OCI-LY1 (cell line): ENCODE data around the gene COLGALT1.
"Not testable (repeated sequence)": the region's sequence is repeated elsewhere in the genome, so short reads cannot be mapped to it uniquely, and the experiment has no call there.

Experiments used
- H2AFZ ChIP-seq: fragments of 200-600 bp; sonication (generic), shearing (Covaris generic); 2 replicates; pipeline ENCODE4 v1.6.0; 2014; ENCODE audit warnings: antibody characterized with exemption, mild to moderate bottlenecking, low read length
- H3F3A ChIP-seq: fragments of 200-600 bp; sonication (generic), shearing (Covaris generic); 2 replicates; pipeline ENCODE4 v1.6.0; 2014; ENCODE audit warnings: mild to moderate bottlenecking, antibody characterized with exemption, low read length, moderate library complexity; ENCODE audit not compliant: insufficient read depth
- H3K27ac ChIP-seq: fragments of 200-600 bp; sonication (generic); 2 replicates; pipeline ENCODE4 v1.5.1; 2014; ENCODE audit warnings: low read length, mixed run types, mild to moderate bottlenecking, low read depth; ENCODE audit not compliant: poor library complexity, severe bottlenecking
- H3K27me3 ChIP-seq: fragments of 200-600 bp; sonication (generic); 2 replicates; pipeline ENCODE4 v1.6.0; 2014; ENCODE audit warnings: antibody characterized with exemption, mild to moderate bottlenecking, low read length, moderate library complexity; ENCODE audit not compliant: insufficient read depth
- H3K36me3 ChIP-seq: fragments of 200-600 bp; sonication (generic); 2 replicates; pipeline ENCODE4 v1.6.1; 2014; ENCODE audit warnings: mild to moderate bottlenecking, antibody characterized with exemption, low read length, moderate library complexity, mixed read lengths; ENCODE audit not compliant: insufficient read depth
- H3K4me1 ChIP-seq: fragments of 200-600 bp; sonication (generic); 2 replicates; pipeline ENCODE4 v1.5.1; 2014; ENCODE audit warnings: mild to moderate bottlenecking, low read length, moderate library complexity; ENCODE audit not compliant: insufficient read depth, severe bottlenecking
- H3K4me2 ChIP-seq: fragments of 200-600 bp; sonication (generic), shearing (Covaris generic); 2 replicates; pipeline ENCODE4 v1.6.1; 2014; ENCODE audit warnings: low read length
- H3K4me3 ChIP-seq: fragments of 200-600 bp; sonication (generic); 2 replicates; pipeline ENCODE4 v1.5.1; 2014; ENCODE audit warnings: low read length, low read depth, mild to moderate bottlenecking, mixed read lengths; ENCODE audit not compliant: poor library complexity, severe bottlenecking
- H3K79me2 ChIP-seq: fragments of 200-600 bp; shearing (Covaris generic); 2 replicates; pipeline ENCODE4 v1.6.1; 2016; ENCODE audit warnings: mixed run types, low read length, mixed read lengths; ENCODE audit not compliant: insufficient read depth
- H3K9ac ChIP-seq: fragments of 200-600 bp; sonication (generic), shearing (Covaris generic); 2 replicates; pipeline ENCODE4 v1.6.1; 2014; ENCODE audit warnings: mild to moderate bottlenecking, low read length, mixed read lengths
- H3K9me2 ChIP-seq: fragments of 200-600 bp; sonication (generic), shearing (Covaris generic); 2 replicates; pipeline ENCODE4 v1.6.1; 2014; ENCODE audit warnings: low read depth, mild to moderate bottlenecking, low read length, mixed read lengths
- H3K9me3 ChIP-seq: fragments of 200-600 bp; shearing (Covaris generic); 2 replicates; pipeline ENCODE4 v1.6.1; 2014; ENCODE audit warnings: low read length, mixed read lengths
- H4K20me1 ChIP-seq: fragments of 200-600 bp; sonication (generic), shearing (Covaris generic); 2 replicates; pipeline ENCODE4 v1.6.0; 2016; ENCODE audit warnings: mild to moderate bottlenecking, low read length; ENCODE audit not compliant: insufficient read depth
- EZH2 ChIP-seq: fragments of 200-600 bp; sonication (generic), shearing (Covaris generic); IDR thresholded peaks from 2 replicates; pipeline ENCODE4 v1.8.0; 2017; ENCODE audit warnings: borderline replicate concordance, mixed run types, mild to moderate bottlenecking, antibody characterized with exemption, low read length, moderate library complexity, mixed read lengths
- TF ChIP-seq, protein P1 (sequence below): fragments of 200-600 bp; sonication (generic), shearing (Covaris generic); IDR thresholded peaks from 2 replicates; pipeline ENCODE4 v1.5.1; 2017; ENCODE audit warnings: mild to moderate bottlenecking, antibody characterized with exemption, low read length, moderate library complexity, mixed read lengths

COLGALT1 gene

DNA sequence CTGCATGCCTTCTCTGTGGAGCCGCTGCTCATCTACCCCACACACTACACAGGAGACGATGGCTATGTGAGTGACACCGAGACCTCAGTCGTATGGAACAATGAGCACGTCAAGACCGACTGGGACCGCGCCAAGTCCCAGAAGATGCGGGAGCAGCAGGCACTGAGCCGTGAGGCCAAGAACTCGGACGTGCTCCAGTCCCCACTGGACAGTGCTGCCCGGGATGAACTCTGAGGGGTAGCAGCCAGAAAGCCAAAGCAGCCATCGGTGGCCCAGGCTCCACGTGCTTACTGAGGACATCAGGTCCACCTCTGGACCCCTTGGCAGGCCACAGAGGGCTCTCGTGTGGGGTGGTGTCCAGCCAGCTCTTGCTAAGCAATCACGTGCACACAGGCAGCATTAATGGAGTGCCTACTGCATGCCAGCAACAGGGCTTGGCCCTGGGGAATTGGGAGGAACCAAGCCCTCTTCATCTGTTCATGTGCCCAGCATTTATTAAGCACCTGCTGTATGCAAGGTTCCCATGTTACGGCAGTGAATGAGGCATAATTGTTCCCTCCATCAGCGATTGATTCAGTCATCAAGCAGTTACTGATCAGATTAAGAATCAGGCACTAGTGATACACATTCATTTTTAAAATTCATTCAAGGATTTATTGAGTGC lies 25.9 kb downstream of the COLGALT1 start:
- Histone ChIP-seq H3K9ac (no peak overlapping the region), H3K4me1 (no peaks in the 10 kb centered on the region), H3K79me2 (no peaks in the 10 kb centered on the region), H2AFZ (no peak overlapping the region), H3K27ac (no peak overlapping the region), H3K27me3 (no peaks in the 10 kb centered on the region), H3K4me2 (no peak overlapping the region), H3K9me2 (no peaks in the 10 kb centered on the region), H3K36me3 (peaks cover 43% of the 10 kb centered on the region), H3F3A (no peaks in the 10 kb centered on the region), H3K9me3 (no peaks in the 10 kb centered on the region), H3K4me3 (no peak overlapping the region), H4K20me1 (no peaks in the 10 kb centered on the region)
- TF ChIP-seq, protein P1, sequence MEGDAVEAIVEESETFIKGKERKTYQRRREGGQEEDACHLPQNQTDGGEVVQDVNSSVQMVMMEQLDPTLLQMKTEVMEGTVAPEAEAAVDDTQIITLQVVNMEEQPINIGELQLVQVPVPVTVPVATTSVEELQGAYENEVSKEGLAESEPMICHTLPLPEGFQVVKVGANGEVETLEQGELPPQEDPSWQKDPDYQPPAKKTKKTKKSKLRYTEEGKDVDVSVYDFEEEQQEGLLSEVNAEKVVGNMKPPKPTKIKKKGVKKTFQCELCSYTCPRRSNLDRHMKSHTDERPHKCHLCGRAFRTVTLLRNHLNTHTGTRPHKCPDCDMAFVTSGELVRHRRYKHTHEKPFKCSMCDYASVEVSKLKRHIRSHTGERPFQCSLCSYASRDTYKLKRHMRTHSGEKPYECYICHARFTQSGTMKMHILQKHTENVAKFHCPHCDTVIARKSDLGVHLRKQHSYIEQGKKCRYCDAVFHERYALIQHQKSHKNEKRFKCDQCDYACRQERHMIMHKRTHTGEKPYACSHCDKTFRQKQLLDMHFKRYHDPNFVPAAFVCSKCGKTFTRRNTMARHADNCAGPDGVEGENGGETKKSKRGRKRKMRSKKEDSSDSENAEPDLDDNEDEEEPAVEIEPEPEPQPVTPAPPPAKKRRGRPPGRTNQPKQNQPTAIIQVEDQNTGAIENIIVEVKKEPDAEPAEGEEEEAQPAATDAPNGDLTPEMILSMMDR: no peak
- no peak for TF ChIP-seq EZH2

DNA sequence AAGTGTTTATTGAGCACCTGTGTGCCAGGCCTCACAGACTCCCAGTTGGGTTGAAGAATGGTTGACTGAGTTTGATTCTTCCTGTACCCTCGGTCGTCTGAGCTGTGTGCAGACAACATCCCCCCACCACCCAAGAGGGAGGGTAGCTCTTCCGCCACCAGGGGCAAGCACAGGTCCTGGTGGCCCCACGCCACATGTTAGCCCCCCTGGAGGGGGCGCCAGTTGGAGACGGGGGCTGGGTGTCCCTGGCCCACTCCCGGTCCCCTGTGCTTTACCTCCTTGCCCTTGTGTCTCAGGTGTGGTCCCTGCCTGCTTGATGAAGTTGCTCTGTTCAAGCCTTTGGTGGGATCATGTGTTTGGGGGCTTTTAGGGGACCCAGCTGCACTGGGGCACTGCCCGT lies 27.2 kb downstream of the COLGALT1 start:
- no peaks in the 10 kb centered on the region for H4K20me1 ChIP-seq
- peaks cover 41% of the 10 kb centered on the region for H3K36me3 ChIP-seq
- H3F3A ChIP-seq: no peaks in the 10 kb centered on the region
- H3K4me2 ChIP-seq: no peak overlapping the region
- no peaks in the 10 kb centered on the region for H3K4me1 ChIP-seq
- no peaks in the 10 kb centered on the region for H3K27me3 ChIP-seq
- H3K9ac ChIP-seq: no peak overlapping the region
- no peaks in the 10 kb centered on the region for H3K9me3 ChIP-seq
- no peak for TF ChIP-seq EZH2
- H3K4me3 ChIP-seq: no peak overlapping the region
- no peaks in the 10 kb centered on the region for H3K9me2 ChIP-seq
- H3K79me2 ChIP-seq: no peaks in the 10 kb centered on the region
- no peak overlapping the region for H3K27ac ChIP-seq
- H2AFZ ChIP-seq: no peak overlapping the region

DNA sequence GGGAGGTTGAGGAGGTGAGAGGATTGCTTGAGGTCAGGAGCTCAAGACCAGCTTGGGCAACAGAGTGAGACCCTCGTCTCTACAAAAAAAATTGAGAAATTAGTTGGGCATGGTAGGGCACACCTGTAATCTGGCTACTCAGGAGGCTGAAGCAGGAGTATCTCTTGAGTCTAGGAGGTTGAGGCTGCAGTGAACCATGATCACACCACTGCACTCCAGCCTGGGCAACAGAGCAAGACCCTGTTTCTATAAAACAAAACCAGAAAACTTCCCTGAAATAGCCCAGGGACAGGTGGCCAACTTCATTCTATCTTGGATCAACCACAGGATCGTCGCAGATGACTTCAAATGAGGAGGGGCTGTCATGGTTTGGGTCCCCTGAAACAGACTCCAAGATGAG lies 28.7 kb downstream of the COLGALT1 start:
- Histone ChIP-seq H4K20me1 (no peaks in the 10 kb centered on the region), H3K9me3 (no peaks in the 10 kb centered on the region), H2AFZ (no peak overlapping the region), H3K36me3 (peaks cover 31% of the 10 kb centered on the region), H3K4me3 (no peak overlapping the region), H3K9ac (no peak overlapping the region), H3K4me2 (no peak overlapping the region), H3K27me3 (no peaks in the 10 kb centered on the region), H3K9me2 (no peaks in the 10 kb centered on the region), H3K27ac (no peak overlapping the region), H3K79me2 (no peaks in the 10 kb centered on the region), H3F3A (no peaks in the 10 kb centered on the region), H3K4me1 (no peaks in the 10 kb centered on the region)
- TF ChIP-seq EZH2: no peak
- TF ChIP-seq, protein P1: no peak

DNA sequence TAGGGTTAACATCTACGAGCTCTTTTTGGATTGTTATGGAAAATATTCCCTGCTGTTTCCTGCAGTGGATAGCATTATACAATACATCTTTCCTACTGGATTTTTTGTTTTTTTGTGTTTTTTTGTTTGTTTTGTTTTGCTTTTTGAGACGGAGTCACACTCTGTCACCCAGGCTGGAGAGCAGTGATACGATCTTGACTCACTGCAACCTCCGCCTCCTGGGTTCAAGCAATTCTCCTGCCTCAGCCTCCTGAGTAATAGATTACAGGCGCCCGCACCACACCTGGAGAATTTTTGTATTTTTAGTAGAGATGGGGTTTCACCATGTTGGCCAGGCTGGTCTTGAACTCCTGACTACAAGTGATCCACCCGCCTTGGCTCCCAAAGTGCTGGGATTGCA lies 29.9 kb downstream of the COLGALT1 start:
- H3K9me2 ChIP-seq, H3K27me3 ChIP-seq, H3F3A ChIP-seq, H4K20me1 ChIP-seq, H2AFZ ChIP-seq, H3K4me2 ChIP-seq, H3K4me1 ChIP-seq, H3K9ac ChIP-seq, H3K9me3 ChIP-seq, H3K27ac ChIP-seq, H3K4me3 ChIP-seq, H3K79me2 ChIP-seq: not testable (repeated sequence)
- peaks cover 27% of the 10 kb centered on the region for H3K36me3 ChIP-seq
